Osteoblast (primary cell): ENCODE results near the gene CCN6. TPM values are rescaled to one million over a fixed set of nuclear protein-coding genes. Genes with fewer than 3 reads are reported as not detected.

Source experiments
- DNase-seq: peaks from one replicate; pipeline ENCODE4 v3.0.0; 2011; ENCODE audit warnings: low spot score, mixed read lengths; ENCODE audit not compliant: insufficient read length; ENCODE audit errors: missing footprints
- H2AFZ ChIP-seq: 2 replicates; pipeline ENCODE4 v1.6.0; 2011; ENCODE audit warnings: mild to moderate bottlenecking, low read length
- H3K27ac ChIP-seq: 2 replicates; pipeline ENCODE4 v1.5.1; 2011; ENCODE audit warnings: mild to moderate bottlenecking, low read depth, low read length, moderate library complexity
- H3K27me3 ChIP-seq: 2 replicates; pipeline ENCODE4 v1.6.0; 2012; ENCODE audit warnings: mild to moderate bottlenecking, control low read depth, inconsistent platforms, low read length, moderate library complexity; ENCODE audit not compliant: insufficient read depth
- H3K36me3 ChIP-seq: 2 replicates; pipeline ENCODE4 v1.5.1; 2011; ENCODE audit warnings: mild to moderate bottlenecking, low read length, control low read depth, moderate library complexity; ENCODE audit not compliant: insufficient read depth
- H3K4me1 ChIP-seq: 2 replicates; pipeline ENCODE4 v1.5.1; 2011; ENCODE audit warnings: mild to moderate bottlenecking, low read length, control low read depth, moderate library complexity; ENCODE audit not compliant: insufficient read depth
- H3K4me2 ChIP-seq: 2 replicates; pipeline ENCODE4 v1.6.0; 2011; ENCODE audit warnings: mild to moderate bottlenecking, low read length; ENCODE audit not compliant: insufficient read depth
- H3K4me3 ChIP-seq: fragments of 200-600 bp; sonication (generic); 3 replicates; pipeline ENCODE4 v1.5.1; 2012; ENCODE audit warnings: mild to moderate bottlenecking, low read length, inconsistent platforms; ENCODE audit not compliant: insufficient read depth
- H3K79me2 ChIP-seq: 2 replicates; pipeline ENCODE4 v1.6.0; 2012; ENCODE audit warnings: mild to moderate bottlenecking, low read length, control low read depth, inconsistent platforms; ENCODE audit not compliant: insufficient read depth
- H3K9me3 ChIP-seq: 2 replicates; pipeline ENCODE4 v1.5.1; 2011; ENCODE audit warnings: low read depth, low read length, control low read depth
- H4K20me1 ChIP-seq: 2 replicates; pipeline ENCODE4 v1.6.0; 2012; ENCODE audit warnings: mild to moderate bottlenecking, low read length, control low read depth; ENCODE audit not compliant: insufficient read depth
- total RNA-seq: library from RNA; depleted of rRNA; stranded (reverse); fragments of >200 nt; gene quantifications from 2 replicates; pipeline ENCODE4 v1.2.3, GENCODE V29; 2012
- TF ChIP-seq, protein P1 (sequence below): IDR thresholded peaks from 2 replicates; pipeline ENCODE4 v1.5.1; 2011; ENCODE audit warnings: mild to moderate bottlenecking, low read depth, low read length, moderate library complexity; ENCODE audit errors: extremely low read depth

CCN6 gene
- total RNA-seq, 1 donor = 6.9 TPM

DNA sequence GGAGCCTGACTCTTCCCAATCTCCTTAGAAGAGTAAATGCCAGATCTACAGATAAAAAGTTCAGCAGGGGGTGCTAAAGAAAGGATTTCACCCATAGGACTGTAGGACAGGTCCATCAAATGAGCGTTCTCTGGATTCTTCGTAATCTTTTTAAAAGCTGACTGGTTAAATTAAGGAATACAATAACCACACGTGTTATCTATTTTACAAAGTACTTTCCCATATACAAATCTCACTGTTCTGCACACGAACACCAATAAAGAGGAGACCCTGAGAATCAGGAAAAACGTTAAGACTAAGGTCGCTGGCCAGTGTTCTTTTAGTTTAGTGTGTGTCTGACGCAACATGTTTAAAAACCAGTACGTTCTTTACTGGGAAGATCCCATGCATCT lies 32.8 kb downstream of the CCN6 start:
- H2AFZ ChIP-seq = peak overlapping the region; percentile 82
- no peaks in the 10 kb centered on the region for H3K27me3 ChIP-seq
- peaks cover 16% of the 10 kb centered on the region for H3K36me3 ChIP-seq
- no peaks in the 10 kb centered on the region for H3K9me3 ChIP-seq
- no peaks in the 10 kb centered on the region for H4K20me1 ChIP-seq
- peak overlapping the region; percentile 93 for H3K27ac ChIP-seq
- H3K4me3 ChIP-seq = peak overlapping the region; percentile 93
- H3K4me1 ChIP-seq = peaks cover 5% of the 10 kb centered on the region
- peak; percentile 81 for DNase-seq
- peak overlapping the region; percentile 89 for H3K4me2 ChIP-seq
- peaks cover 5% of the 10 kb centered on the region for H3K79me2 ChIP-seq
- TF ChIP-seq, protein P1, sequence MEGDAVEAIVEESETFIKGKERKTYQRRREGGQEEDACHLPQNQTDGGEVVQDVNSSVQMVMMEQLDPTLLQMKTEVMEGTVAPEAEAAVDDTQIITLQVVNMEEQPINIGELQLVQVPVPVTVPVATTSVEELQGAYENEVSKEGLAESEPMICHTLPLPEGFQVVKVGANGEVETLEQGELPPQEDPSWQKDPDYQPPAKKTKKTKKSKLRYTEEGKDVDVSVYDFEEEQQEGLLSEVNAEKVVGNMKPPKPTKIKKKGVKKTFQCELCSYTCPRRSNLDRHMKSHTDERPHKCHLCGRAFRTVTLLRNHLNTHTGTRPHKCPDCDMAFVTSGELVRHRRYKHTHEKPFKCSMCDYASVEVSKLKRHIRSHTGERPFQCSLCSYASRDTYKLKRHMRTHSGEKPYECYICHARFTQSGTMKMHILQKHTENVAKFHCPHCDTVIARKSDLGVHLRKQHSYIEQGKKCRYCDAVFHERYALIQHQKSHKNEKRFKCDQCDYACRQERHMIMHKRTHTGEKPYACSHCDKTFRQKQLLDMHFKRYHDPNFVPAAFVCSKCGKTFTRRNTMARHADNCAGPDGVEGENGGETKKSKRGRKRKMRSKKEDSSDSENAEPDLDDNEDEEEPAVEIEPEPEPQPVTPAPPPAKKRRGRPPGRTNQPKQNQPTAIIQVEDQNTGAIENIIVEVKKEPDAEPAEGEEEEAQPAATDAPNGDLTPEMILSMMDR = peak; percentile 42

DNA sequence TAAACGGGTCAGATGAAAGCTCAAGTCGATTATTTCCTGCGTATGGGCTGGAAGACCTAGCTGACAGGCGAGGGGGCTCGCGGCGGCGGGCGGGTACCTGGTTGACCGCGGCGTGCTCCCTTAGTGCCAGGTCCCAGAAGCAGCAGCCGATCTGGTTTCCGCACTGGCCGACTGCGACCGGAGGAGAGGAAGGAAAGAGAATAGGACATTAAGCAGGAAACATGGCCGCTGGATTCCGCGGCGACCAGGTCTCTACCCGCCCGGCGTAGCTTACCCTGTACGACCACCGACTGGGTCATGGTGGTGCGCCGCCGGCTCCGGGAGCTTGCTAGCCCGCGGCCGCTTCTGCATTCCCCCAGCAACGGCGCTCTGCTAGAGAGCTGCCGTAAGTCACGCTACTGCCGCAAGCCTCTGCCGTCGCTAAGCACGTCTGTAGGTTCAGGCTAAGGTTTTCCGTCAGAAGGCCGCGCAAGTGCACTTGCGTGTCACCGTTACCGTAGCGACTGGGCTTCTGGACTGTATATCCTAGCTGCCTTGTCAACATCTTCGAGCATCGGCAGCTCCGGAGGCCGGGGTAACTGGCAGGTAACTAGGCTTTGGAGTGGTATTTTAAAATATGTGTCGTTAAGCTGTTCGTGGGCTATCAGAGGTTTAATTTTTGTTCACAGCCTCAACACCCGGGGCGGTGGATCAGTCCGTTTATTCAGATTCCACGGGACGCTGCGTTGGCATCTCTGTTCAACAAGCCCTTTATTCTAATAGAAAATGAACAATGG lies 33.4 kb downstream of the CCN6 start, which contains the start of the genes FAM229B and TUBE1:
Gene FAM229B (plus strand): TSS at position 456 of the 776 bp plus-strand sequence. CDS start 11,693 bp downstream, outside the sequence.
Gene TUBE1 (minus strand): TSS at position 347 of the 776 bp plus-strand sequence. CDS start 48 bp downstream, at position 299.
- peak within 1 kb of the TSS; percentile 89 for H3K4me2 ChIP-seq
- DNase-seq = peak; percentile 93
- TF ChIP-seq, protein P1 = no peak
- H4K20me1 ChIP-seq = no peaks in the 10 kb centered on the region
- H3K4me1 ChIP-seq = peaks cover 5% of the 10 kb centered on the region
- H3K4me3 ChIP-seq = peak within 1 kb of the TSS; percentile 93
- peak within 1 kb of the TSS; percentile 93 for H3K27ac ChIP-seq
- no peaks in the 10 kb centered on the region for H3K27me3 ChIP-seq
- H3K9me3 ChIP-seq = no peaks in the 10 kb centered on the region
- H3K79me2 ChIP-seq = peaks cover 5% of the 10 kb centered on the region
- H2AFZ ChIP-seq = peak within 1 kb of the TSS; percentile 82
- H3K36me3 ChIP-seq = peaks cover 16% of the 10 kb centered on the region

DNA sequence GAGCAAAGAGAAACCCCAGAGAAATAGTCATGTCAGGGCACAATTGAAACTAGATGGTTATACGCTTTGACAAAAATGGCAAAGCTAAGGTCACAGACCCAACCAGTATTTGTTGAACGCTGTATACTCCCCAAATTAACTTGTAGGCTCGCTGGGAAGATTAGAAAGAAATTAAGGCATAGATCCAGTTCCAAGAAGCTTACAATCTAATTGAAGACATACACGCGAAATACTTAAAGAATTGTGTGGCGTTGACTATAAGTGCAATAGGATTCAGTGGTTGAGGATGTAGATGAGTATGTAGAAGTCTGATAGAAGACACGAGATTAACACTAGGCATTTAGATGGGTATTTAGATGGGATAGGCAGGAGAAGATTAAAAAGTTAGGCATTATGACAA lies 34.0 kb downstream of the CCN6 start:
- Histone ChIP-seq H3K36me3 (peaks cover 16% of the 10 kb centered on the region), H3K27me3 (no peaks in the 10 kb centered on the region), H3K4me1 (peaks cover 5% of the 10 kb centered on the region), H3K27ac (peak overlapping the region; percentile 93), H3K4me3 (peak overlapping the region; percentile 93), H3K79me2 (peaks cover 5% of the 10 kb centered on the region), H4K20me1 (no peaks in the 10 kb centered on the region), H3K9me3 (no peaks in the 10 kb centered on the region), H2AFZ (peak overlapping the region; percentile 82), H3K4me2 (peak overlapping the region; percentile 89)
- no peak for DNase-seq
- TF ChIP-seq, protein P1 = no peak

DNA sequence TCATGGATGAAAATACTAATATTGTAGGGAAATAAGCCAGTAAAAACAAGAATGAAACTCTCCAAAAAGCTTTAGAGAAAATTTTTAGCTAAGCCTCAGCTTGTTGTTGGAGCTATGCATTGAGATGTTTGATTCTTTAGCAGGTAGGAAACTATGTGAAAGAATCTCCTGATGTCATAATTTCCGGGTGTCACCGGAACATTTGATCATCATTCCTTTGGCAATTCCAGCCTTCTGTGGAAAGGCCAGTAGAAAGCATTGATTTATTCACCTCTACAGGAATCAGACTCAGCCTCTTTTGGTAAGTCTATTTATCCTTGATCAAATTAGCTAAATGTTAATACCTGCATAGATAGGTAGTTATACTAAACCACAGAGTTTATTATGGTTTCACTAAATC lies 43.0 kb downstream of the CCN6 start:
- DNase-seq = no peak
- Histone ChIP-seq H4K20me1 (no peaks in the 10 kb centered on the region), H3K27ac (no peak overlapping the region), H3K27me3 (no peaks in the 10 kb centered on the region), H3K4me3 (no peak overlapping the region), H3K4me2 (no peak overlapping the region), H3K4me1 (no peaks in the 10 kb centered on the region), H3K9me3 (no peaks in the 10 kb centered on the region), H3K79me2 (no peaks in the 10 kb centered on the region), H2AFZ (no peak overlapping the region), H3K36me3 (peaks cover 7% of the 10 kb centered on the region)
- TF ChIP-seq, protein P1 = no peak
